Breast epithelium (tissue), 3 donors: Measurements from ENCODE around the gene GUCY1A2.

ENCODE experiments used
- POLR2A ChIP-seq: fragments of 450-650 bp; IDR thresholded peaks from one replicate; pipeline ENCODE4 v1.6.1; 2016; ENCODE audit warnings: antibody characterized with exemption, mild to moderate bottlenecking, moderate library complexity
- POLR2AphosphoS5 ChIP-seq, 3 donors: sonication (generic); formaldehyde crosslinking; IDR thresholded peaks; one replicate each; pipeline ENCODE4 v1.6.1; 2017; ENCODE audit warnings: antibody characterized with exemption in 3 of 3

DNA sequence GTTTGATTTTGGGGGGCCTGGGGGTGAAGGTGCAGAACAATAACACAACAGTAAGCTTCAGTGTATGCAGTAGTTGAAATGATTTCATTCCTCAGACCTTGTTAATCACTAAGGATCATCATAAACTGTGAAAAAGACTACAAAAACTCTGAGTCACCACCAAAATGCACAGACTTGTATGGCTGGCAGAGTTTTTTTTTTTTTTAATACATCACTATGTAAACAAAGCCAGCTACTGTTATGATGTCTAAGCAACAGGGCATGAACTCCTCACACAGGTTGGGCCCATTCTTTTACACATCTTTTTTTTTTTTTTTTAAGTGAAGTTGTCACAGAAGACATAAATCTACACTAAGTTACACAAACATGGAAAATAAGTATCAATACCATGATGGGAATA is 311.9 kb downstream of the GUCY1A2 start:
- no peak for TF ChIP-seq POLR2AphosphoS5 (IDR thresholded peaks at IDR 0.05)
- TF ChIP-seq POLR2A, result no peak
